CD1c-positive myeloid dendritic cell (primary cell): ENCODE data around the gene IRF6.
A peak's percentile ranks its signal among the peaks of the same experiment; 100 is the strongest.

Experiments used
- DNase-seq: peaks from one replicate; pipeline ENCODE4 v3.0.0-alpha.2; 2016; ENCODE audit errors: extremely low spot score

Gene IRF6

GRCh38 chr1:209790286-209791193, 15.4 kb downstream of the IRF6 start:
- no peak for DNase-seq

DNA sequence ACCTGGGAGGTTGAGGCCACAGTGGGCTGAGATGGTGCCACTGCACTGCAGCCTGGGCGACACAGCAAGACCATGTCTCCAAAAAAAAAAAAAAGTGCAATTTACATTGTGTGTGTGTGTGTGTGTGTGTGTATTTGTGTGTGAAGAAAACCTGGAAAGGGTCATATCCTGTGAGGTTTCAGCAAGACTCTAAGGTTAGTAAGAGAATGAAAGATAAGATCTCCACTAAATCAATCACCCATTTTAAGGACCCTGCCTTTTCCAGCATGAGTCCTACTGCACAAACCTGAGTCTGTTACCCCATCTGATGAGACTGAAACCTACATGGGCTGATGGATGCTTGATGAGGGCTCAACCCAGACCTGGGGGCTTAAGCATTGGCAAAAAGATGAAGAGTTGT, 16.7 kb downstream of the IRF6 start:
- no peak for DNase-seq

GRCh38 chr1:209787551-209787950, 18.4 kb downstream of the IRF6 start:
- DNase-seq: peak; percentile 16

DNA sequence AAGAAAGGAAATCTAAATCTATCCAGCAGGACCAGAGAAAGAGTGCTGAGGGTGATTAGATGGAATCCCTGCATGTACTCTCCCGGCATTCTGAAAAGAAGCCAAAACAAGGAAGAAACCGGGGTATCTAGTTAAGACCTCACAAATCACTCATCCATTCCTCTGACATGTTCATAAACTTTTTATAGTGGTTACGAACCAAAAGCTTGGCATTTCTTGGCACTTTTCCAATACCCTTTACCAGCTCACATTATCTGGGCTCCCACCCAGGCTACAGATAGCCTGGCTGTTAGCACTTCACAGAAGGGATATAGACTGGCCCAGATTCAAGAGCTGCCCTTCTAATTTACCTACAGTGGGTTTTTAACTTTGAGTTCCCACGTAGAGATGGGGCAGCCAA, 19.8 kb downstream of the IRF6 start:
- no peak for DNase-seq

GRCh38 chr1:209785592-209785991, 20.4 kb downstream of the IRF6 start:
- no peak for DNase-seq

DNA sequence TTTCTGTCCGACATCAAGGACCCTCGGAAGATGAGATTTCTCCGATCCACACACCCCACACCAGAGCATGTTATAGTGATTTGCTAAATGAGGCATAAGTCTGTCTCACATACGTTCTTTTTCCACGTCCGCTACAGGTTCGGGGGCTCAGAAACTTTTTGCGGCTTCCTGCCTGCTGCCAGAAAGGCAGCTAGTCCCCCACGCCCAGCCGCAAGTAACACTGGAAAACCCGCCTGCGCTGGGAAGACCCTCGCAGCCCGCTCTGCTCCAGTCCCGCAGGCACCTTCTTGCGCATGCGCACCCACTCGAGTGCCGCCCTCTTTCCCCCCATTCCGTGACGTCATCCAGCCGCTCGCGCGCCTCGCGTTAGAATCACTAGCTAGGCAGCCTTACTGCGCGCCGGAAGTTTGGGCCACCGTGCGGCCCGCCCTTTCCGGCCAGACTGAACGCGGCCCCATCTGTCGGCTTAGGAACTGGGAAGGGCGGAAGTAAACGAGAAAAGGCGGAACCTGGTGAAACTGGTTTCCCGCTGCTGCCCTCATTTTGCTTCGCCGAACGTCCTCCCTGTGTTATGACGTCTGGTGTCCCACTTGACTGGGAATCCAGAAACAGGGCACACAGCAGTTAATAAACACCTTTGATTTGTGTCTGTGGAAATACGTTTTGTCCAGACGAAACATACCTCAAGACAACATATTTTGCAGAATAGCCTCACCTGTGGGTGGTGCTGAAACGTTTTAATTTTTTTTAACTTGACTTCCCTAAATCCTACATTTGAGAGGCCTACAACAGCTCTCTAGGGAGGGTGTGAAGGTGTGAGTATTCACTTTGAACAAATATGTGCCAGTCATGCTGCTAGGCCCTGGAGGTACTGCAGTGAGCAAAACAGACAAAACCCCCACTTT, 21.4 kb downstream of the IRF6 start, which contains the start of gene C1orf74:
C1orf74 (minus strand) TSS at position 295 of the 905 bp plus-strand sequence. CDS start 925 bp downstream, outside the sequence.
- DNase-seq: peak; percentile 99

DNA sequence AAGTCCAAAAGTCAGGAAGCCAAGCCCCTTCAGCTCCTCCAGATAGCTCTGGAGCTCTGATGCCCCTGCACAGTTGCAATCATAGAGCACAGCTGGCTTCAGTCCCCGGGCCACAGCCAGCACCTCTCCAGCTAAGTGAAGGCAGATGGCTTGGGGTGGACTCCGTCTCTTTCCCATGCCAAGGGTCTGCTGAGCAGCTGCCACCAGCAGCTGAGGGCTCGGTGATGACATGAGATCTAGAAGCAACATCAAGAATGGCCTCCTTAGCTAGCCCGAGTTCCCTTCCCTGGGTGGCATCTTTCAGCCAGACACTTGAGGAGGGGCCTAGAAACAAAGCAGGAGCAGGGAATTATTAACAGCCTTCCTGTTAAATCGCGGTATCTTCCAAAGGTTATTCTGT, 22.6 kb downstream of the IRF6 start:
- DNase-seq: no peak

- no peak for DNase-seq
These were observed 25.7 kb downstream of the IRF6 start for GRCh38 chr1:209780268-209780667.

GRCh38 chr1:209778102-209778501, 27.8 kb downstream of the IRF6 start:
- no peak for DNase-seq

DNA sequence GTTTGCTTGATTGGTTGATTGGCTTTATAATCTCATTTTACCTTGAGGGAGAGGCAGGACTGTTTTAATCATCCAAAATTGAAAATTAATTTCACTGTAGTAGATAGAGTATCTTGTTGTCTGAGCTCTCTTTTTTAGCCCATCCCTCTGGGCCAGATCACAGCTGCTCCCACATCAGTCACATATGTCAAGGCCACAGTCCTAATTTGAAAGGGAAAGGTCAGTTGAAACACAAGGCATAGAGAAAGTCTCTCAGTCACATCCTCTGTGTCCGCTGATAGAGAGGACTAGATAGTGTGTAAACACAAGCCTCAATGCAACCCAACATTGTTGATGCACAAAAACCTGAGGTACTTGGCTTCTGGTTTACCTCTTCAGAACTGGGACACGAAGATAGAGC, 28.4 kb downstream of the IRF6 start:
- no peak for DNase-seq

GRCh38 chr1:209775678-209776077, 30.3 kb downstream of the IRF6 start:
- no peak for DNase-seq

- DNase-seq: peak; percentile 50
These were observed 31.4 kb downstream of the IRF6 start for GRCh38 chr1:209774592-209774991.

DNA sequence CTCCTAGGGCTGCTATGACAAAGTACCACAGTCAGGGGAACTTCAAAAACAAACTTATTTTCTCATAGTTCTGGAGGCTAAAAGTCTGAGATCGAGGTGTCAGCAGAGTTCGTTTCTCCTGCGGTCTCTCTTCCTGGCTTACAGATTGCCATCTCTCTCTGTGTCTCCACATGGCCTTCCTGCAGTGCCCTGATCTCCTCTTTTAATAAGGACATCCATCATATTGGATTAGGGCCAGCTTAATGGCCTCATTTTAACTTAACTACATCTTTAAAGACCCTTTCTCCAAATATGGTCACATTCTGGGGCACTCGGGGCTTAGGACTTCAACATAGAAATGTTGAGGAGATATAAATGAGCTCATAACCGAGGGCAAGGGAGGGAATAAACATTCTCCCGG, 33.8 kb downstream of the IRF6 start:
- DNase-seq: no peak

GRCh38 chr1:209770636-209771415, 35.1 kb downstream of the IRF6 start:
- no peak for DNase-seq

DNA sequence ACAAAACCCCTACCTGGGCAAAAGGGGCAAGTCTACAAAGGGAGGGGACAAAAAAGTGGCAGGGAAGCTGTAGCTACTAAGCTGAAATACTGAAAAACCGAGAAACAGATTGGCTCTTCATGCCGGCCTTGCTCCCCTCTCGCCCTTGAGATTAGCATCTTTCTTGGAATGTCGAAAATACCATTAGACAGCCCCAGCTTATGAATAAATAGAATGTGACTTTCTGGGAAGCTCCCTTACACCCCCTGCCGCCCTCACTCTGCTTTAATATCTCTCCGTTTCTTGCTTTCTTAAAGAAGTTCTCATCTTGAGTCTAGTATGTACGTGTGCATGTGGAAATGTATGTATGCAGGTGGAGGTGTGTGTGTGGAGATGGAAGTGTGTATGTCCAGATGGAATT, 36.0 kb downstream of the IRF6 start:
- no peak for DNase-seq

- DNase-seq: peak; percentile 61
These were observed 36.6 kb downstream of the IRF6 start for GRCh38 chr1:209769171-209769904.

DNA sequence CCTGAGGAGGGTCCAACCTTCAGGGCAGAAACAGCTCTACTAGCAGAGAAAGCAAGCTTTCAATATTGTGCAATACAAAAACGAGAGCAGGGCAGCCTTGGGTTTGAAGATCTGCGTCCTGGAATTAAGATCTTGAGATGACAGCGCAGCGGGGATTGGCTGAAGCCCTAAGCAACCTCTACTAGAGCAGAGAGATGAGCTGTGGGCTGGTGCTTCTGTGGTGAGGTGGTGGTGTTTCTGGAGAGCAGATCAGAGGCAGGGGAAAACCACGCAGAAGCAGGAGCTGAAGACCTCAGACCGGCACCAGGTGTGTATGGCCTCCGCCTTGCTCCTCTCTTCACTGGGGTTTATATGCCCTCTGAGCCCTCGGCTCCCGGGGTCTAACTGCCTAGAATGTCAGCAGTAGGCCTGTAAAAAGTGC, 37.6 kb downstream of the IRF6 start:
- peak; percentile 58 for DNase-seq

DNA sequence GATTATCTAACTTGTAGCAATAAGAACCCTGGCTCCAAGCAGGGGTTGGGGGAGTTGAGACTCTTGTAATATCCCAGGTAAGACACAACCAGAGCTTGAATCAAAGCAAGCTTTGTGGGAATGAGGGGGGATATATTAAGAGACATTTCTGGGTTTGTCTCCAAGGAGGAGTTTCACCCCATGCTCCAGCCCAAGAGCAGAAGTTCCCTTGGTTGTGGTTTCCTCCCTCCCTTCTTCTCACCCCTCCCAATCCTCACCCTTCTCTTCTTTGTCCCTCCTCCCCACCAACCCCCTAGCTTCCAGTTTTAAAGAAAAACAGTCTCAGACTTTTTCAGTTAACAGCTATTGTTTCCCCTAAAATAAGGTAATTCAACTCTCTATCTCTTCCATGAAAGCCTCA, 38.2 kb downstream of the IRF6 start:
- no peak for DNase-seq

DNA sequence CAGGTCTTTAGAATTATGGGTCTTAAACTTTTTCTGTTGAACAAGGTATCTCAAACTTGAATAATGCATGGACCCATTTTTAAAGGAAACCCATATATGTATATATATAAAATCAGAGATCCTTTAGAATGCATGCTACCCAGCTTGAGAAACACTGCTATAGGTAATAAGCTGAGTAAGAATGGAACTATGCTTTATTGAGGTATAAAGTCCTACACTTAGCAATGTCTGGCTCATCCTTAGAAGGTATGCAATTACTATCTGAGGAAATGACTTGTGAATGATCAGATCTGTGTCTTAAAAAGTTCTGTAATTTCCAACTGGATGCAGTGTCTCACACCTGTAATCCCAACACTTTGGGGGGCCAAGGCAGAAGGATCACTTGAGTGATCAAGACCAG, 38.8 kb downstream of the IRF6 start:
- no peak for DNase-seq

DNA sequence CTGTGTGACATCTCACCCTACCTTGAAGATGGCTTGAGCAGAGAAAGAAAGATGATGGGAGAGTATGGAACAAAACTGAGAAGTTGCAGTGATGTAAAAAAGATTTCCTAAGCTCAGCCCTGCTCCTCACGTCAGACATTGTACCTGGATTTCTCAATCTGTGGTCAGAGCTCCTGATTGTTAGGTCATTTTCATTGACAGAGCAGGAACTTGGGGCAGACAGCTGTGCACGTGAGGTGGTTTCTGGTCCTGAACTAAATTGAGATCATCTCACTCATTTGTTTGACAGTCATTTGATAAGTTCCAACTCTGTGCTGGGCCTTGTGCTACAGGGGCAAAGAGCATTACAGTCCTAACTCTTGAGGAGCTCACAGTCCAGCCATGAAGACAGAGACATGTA, 39.9 kb downstream of the IRF6 start:
- DNase-seq: peak; percentile 52

GRCh38 chr1:209761011-209761635, 44.8 kb downstream of the IRF6 start:
- peak; percentile 67 for DNase-seq
